HG03442 (cell line): ENCODE measurements around the gene SLAMF8.

ENCODE experiments used
- ATAC-seq: cut with Tn5 transposase; IDR thresholded peaks from one replicate; pipeline ENCODE4 v1.9.1; 2021; ENCODE audit warnings: mild to moderate bottlenecking, moderate library complexity; ENCODE audit not compliant: unreplicated experiment

The SLAMF8 gene

DNA sequence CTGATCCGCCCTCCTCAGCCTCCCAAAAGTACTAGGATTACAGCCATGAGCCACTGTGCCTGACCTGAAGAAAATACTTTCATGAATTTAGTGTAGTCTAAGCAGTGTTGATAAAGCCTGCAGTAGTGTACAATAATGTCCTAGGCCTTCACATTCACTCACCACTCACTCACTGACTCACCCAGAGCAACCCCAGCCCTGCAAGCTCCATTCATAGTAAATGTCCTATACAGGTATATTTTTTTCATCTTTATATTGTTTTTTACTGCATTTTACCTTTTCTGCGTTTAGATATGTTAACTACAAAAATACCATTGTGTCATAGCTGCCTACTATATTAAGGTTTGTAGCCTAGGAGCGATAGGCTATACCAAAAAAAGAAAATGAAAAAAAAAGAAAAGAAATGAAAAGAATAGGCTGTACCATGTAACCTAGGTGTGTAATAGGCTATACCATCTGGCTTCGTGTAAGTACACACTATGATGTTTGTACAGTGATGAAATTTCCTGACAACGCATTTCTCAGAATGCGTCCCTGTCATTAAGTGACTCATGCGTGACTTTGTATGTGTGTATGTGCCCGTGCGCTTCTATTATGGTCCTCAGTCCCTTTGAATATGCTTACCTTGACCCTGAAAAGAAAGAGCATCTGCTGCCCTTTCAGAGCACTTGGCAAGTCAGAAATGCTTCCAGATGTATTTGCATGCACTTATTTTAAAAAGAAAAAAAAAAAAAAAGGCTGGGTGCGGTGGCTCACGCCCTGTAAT, 9.2 kb upstream of the SLAMF8 start:
- no peak for ATAC-seq

DNA sequence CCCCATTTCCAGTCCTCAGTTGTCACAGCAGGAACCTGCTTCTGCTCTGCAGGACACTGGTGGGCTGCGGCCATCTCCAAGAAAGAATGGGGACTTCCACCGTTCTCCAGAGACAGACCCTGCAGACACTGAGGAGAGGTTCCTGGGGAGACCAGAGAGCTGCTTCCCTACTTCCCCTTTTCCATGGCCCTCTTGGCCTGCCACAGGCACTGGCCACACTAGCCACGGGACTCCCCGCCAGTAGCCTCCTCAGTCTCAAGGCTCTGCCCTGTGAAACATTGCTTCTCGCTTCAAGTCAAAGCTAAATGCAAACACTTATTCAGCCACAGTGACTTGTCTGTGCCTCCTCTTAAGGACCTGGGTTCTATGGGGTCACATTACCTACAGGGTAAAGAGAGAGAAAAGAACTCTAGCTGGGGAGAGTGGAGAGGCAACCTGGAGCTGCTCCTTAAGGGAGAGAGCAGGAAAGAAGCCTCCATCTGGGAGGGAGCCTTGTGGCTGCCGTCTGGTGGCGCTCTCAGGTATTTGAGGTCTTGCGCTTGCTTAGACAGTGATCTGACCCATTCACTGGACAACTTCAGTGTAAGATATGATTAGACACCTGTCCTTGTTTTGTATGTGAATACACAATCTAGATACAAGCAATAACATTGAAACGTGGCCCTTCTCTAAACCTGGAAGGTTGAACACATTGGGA, 5.4 kb upstream of the SLAMF8 start:
- no peak for ATAC-seq

DNA sequence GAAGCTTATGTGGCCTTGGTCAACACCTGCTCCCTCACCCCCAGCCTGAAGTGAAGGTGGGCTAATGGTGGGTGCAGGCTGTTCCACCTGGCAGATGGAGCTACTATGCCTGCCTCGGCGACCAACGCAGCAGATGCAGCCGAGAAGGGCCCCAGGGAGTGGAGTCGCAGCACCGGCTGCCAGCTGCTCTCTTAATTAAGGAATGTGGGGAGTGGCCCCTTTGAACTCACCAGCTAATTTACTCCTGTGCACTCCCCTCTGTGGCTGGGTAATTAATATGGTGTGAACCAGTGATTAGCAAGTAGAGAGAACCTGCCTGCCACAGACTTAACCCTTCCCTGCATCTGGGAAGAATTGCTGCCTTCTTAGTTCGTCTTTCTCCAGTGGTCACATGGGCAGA, 3.3 kb upstream of the SLAMF8 start:
- ATAC-seq = no peak

DNA sequence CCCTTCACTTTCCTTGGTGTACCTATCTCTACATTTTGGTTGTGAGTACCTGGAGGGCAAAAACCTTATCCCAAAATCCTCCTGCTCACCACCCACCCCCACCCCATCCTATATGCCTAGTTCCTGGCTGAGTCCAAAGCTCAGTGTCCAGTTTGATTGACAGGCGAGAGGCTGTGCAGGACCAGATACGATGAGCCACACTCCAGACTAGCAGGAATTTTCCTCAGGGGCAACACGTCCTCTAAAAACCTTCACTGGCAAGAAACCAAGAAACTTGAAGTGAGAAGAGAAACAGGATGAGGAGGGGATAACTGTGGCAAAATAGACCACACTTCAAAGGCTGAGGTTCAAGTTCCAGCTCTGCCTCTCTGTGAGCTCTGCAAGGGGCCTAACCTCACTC, 1.1 kb upstream of the SLAMF8 start:
- no peak for ATAC-seq

DNA sequence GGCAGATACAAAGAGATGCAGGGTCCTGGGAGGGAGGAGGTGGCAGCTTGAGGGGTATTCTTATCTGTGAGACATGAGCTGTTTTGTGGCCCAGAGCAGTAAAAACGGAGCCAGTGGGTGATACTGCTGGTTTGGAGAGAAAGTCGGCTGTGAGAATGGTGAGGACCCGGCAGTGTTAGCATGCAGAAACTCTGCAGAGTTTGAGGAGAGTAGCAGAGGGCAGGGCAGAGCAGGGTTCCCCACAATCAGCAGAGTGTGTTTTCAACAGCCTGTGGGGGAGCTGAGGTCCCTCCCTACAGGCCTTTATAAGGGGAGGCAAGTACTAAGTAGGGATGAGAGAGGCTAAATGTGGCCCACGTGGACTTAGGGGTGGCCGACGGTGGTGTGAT, 423 bp downstream of the SLAMF8 start:
- ATAC-seq = no peak

DNA sequence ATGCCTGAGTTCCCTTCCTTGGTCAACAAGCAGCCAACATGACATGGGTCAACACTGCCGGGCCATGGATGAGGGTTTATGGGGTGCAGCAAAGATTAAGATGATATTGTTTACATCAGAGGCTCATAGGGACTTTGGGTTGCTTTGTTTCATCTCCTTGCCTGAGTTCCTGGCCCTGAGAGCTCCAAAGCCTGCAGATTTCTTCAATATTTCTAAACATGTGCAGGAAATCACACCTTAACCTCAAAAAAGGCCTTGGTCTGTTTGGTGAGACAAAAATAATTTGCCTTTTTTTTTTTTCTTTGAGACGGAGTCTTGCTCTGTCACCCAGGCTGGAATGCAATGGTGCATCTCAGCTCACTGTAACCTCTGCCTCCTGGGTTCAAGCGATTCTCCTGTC, 876 bp downstream of the SLAMF8 start:
- ATAC-seq = no peak

DNA sequence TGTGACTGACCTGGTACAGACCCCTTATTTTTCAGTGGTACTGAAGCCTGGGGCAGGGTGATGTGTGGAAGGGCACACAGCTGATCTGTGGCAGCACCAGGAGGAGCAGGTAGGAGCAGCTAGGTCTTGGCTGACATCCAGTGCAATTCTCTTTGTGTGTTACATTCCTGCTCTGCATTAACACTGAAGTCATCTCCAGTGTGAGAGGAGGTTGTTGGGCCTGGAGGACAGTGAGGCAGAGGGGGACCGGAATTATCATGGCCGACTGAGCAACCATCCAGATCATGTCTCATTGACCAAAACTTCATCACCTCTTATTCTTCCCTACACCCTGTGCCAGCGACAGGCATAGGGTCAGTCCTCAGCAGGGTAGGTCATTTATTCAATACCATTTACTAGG, 1.5 kb downstream of the SLAMF8 start:
- ATAC-seq = no peak

DNA sequence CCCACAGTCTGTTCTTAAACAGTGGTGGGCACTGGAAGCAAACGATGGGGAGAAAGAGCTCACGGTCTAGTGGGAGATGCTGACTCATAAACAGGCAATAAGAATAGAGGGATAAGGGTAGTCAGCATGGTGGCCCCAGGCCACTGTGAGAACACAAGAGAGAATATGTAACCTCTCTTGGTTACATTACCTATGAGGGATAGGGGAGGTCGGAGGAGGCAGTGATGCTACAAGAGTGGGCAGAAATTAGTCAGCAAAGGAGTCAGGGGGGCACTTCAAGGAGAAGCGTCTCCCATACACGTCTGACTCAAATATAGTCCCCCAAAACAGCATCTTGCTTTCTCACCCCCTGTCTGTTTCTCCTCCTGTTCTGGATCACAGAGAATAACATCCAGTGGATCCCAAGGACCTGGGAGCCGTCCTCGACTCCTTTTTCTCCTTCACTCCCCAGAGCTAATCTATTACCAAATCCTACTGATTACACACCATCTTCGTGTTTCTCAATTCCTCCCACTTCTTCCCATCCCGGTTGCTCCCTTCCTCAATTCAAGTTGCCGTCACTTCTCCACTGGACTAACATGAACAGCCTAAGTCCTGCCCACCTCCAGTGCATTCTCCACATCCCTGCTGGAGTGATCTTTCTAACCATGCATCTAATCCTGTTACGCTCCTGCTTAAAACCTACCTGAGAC, 2.1 kb downstream of the SLAMF8 start:
- ATAC-seq = no peak

DNA sequence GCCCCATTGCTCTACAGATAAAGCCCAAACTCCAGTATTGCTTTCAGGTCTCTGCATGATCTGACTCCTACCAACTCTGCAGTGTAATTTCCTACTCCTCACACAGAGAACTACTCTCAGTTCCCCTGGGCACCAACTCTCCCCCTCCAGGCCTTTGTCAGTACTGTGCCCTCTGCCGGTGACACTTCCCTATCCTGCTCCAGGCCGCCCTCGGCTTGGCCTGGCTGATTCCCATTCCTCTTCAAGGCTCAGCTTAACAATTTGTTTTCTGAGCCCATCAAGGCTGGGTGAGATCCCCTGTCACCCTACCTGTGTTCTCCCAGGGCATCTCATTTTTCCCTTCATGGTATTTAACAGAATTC, 2.6 kb downstream of the SLAMF8 start:
- ATAC-seq = peak; percentile 73

DNA sequence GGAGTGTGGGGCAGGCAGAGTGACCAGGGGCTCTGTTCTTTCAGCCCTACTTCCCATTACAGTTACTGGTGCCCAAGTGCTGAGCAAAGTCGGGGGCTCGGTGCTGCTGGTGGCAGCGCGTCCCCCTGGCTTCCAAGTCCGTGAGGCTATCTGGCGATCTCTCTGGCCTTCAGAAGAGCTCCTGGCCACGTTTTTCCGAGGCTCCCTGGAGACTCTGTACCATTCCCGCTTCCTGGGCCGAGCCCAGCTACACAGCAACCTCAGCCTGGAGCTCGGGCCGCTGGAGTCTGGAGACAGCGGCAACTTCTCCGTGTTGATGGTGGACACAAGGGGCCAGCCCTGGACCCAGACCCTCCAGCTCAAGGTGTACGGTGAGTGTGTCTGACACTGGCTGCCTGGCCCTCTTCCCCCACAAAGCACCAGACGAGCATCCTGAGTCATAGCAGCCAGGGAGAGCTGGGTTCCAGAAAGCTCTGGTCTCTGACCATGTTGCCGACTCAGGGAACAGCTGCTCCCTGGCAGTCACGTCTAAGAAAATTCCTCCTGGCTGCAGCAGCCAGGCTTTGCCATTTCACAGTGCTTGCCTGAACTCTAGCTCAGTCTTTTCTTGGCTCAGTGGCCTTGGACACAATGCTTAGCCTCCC, 3.3 kb downstream of the SLAMF8 start:
- ATAC-seq = no peak

DNA sequence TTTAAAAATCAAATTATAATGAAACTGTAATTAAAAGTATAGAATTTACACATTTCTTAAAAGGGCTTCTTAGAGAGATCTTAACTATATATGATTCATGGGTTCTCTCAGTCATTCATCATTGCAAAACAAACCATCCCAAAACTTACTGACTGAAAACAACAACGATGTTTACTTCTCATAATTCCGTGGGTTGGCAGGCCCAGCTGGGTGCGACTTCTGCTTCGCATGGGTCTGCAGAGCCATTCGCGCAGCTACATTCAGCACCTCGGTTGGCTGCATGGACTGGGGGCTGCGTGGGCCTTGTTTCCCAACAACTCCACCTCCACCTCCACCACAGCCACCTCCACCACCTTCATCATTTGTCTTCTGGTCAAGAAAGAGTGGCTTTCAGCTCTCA, 4.0 kb downstream of the SLAMF8 start:
- no peak for ATAC-seq

DNA sequence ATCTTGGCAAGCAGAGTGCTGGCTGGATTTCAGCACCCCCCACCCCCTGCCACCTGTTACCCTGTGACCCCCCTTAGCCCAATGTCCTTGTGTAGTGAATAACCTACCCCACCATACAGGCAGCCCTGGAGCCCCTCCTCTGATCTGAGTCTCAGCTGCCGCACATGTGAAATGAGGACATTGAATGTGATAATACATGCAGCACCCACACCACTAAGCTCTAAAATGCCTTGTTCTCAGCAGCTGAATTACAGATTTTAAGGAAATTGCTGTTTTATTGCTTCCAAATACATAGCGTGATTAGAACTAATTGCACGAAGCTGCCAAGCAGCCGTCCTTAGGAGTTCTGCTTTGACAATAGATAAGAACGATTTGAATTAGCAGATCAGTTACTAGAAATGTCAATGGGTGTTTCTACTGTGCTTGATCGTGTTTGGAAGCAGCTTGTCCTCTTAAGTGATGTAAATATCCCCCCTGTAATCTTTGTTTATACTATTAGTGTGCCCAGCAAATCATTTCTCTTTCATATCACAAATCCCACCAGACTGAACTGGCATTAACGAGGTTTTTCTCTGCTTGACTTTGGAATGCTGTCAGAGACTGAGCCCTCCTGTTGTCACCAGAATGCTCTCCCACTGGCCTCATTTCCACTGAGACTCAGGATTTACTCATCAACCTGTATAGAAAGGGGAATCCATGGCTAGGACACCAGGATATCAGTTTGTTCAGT, 4.9 kb downstream of the SLAMF8 start:
- no peak for ATAC-seq

DNA sequence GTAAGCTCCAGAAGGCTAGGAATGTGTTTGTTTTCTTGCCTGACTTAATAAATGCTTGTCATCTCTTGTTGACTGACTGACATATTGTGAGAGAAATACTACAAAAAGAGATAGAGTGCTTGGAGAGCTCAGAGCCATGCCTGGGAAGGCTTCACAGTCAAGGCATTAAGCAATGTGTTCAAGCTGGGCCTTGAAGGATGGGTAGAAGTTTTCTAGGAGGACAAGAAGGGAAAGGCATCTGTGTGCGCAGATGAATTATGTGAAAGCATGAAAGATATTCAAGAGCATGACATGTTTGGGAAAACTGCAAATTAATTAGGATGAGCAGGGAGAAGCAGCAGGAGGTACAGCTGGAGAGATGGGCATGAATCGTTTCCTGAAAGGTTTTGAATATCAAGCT, 5.6 kb downstream of the SLAMF8 start:
- no peak for ATAC-seq

DNA sequence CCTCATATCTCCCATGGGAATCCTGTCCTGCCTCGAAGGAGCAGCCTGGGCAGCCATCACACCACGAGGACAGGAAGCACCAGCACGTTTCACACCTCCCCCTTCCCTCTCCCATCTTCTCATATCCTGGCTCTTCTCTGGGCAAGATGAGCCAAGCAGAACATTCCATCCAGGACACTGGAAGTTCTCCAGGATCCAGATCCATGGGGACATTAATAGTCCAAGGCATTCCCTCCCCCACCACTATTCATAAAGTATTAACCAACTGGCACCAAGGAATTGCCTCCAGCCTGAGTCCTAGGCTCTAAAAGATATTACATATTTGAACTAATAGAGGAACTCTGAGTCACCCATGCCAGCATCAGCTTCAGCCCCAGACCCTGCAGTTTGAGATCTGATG, 8.7 kb downstream of the SLAMF8 start:
- no peak for ATAC-seq

DNA sequence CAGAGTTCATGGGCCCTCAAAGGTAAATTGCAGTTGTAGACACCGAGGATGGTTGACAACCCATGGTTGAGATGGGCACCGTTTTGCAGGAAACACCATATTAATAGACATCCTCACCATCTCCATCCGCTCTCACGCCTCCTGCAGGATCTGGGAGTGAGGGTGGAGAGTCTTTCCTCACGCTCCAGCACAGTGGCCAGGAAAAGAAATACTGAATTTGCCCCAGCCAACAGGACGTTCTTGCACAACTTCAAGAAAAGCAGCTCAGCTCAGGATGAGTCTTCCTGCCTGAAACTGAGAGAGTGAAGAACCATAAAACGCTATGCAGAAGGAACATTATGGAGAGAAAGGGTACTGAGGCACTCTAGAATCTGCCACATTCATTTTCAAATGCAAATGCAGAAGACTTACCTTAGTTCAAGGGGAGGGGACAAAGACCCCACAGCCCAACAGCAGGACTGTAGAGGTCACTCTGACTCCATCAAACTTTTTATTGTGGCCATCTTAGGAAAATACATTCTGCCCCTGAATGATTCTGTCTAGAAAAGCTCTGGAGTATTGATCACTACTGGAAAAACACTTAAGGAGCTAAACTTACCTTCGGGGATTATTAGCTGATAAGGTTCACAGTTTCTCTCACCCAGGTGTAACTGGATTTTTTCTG, 9.3 kb downstream of the SLAMF8 start:
- ATAC-seq = no peak

DNA sequence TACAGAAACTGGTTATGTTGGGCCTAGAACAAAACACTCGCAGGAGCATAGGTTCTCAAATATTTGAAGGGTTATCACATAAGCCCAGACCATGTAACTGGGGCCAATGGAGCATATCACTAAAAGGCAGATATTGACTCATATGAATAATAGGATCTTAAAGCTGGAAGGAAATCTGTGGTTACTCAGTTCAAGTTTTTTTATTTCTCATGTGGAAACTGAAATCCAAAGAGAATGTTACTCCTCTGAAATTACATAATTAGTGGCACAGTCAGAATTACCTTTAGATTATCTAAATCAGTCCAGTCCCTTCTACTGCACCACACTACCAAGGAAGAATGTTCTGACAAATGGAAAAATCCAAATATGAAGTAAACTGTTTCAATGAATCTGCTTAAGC, 12.0 kb downstream of the SLAMF8 start:
- peak; percentile 71 for ATAC-seq

DNA sequence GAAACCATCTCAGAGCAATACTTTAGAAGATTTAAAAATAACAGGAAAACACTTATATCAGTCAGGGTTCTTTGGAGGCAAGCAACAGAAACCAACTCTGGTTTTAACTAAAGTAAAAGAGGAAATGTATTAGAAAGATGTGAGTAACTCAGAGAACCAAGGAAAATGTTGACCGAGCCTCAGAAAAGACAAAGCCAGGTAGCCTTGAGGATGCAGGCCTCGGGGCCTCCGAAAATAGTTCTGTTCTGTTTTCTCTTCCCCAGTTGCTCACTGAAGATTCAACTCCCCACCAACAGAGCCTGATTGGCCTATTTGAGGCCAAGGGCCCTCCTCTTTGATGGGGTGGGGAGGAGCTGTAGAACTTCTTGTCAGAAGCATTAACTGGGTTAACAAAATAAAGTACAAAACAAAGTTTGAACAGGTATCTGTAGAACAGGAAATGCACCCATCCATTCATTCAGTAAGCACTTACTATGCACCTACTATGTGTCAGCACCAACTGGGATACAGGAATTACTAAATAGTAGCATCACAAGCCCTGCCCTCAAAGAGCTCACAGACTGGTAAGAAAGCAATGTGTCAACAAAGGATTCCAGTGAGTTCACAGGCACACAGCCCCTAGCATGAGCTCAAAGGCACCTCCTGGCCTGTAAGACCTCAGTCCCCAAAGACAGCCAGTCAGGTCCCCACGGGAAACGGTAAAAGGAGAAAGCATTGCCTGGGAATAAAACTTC, 12.6 kb downstream of the SLAMF8 start:
- peak; percentile 73 for ATAC-seq

DNA sequence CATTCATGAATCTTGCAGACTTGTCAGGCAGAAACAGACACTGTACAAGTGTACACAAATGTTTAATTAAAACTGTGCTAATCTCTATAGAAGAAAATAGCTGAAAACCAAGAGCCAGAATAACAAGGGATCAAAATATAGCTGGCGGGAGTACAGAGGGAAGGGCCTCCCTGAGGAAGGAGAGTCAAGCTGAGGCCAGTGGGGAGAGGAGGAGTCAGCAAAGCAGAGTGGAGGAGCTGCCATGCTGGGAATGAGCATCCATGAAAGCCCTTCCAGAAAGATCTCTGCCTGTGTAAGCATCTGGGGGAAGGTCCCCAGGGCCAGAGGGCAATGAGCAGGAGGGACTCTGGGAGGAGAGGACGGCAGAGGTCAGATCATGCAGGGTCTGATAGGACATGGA, 15.1 kb downstream of the SLAMF8 start:
- ATAC-seq = no peak

DNA sequence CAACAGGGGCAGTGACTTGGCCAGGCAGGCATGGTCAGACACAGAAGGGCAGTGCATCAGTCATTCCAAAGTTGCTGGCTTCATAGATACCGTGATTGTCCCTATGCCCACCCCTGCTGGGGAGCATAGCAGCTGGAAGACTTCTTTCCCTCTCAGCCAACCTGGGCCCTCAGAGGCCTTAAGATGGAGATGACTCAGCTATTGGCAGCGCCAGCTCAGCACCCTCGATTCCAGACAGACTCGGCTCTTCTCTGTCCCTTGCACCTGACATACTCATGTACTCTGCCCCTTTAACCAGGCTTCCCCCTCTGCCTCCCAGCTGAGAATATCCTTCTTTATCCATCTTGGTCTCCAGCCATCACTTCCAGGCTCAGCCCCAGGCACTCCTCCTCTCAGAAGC, 16.8 kb downstream of the SLAMF8 start:
- no peak for ATAC-seq
